Liver (tissue), 9 donors: ENCODE results near the gene SLC25A42. TPM values are rescaled to one million over a fixed set of nuclear protein-coding genes. Genes with fewer than 3 reads are reported as not detected.

Source experiments
- DNase-seq: peaks from one replicate; pipeline ENCODE4 v3.0.0-alpha.2; 2017; ENCODE audit warnings: low spot score
- H3K27ac ChIP-seq, 2 donors: one replicate each; pipeline ENCODE4 v1.7.0; 2013; ENCODE audit warnings: inconsistent platforms in 2 of 2, low read length in 2 of 2, control low read depth in 1 of 2, low read depth in 1 of 2, mild to moderate bottlenecking in 1 of 2
- H3K27me3 ChIP-seq, 4 donors: one replicate each; pipeline versions ENCODE4 v1.6.1 to v1.7.0; 2013; ENCODE audit warnings: low read length in 3 of 4, inconsistent platforms in 1 of 4, mild to moderate bottlenecking in 1 of 4, moderate library complexity in 1 of 4; ENCODE audit not compliant: control insufficient read depth in 4 of 4, insufficient read depth in 4 of 4
- H3K36me3 ChIP-seq, 4 donors: one replicate each; pipeline versions ENCODE4 v1.6.1 to v1.7.0; 2013; ENCODE audit warnings: low read length in 3 of 4, mild to moderate bottlenecking in 3 of 4, low read depth in 1 of 4, moderate library complexity in 1 of 4; ENCODE audit not compliant: control insufficient read depth in 4 of 4, insufficient read depth in 3 of 4
- H3K4me1 ChIP-seq, 4 donors: one replicate each; pipeline versions ENCODE4 v1.6.1 to v1.7.0; 2013; ENCODE audit warnings: low read length in 3 of 4, mild to moderate bottlenecking in 3 of 4, moderate library complexity in 1 of 4; ENCODE audit not compliant: control insufficient read depth in 4 of 4, insufficient read depth in 4 of 4
- H3K4me3 ChIP-seq, 3 donors: one replicate each; pipeline versions ENCODE4 v1.6.1 to v1.7.0; 2013; ENCODE audit warnings: low read length in 3 of 3, control low read depth in 1 of 3, low read depth in 1 of 3, mild to moderate bottlenecking in 1 of 3
- H3K9ac ChIP-seq, 2 donors: one replicate each; pipeline ENCODE4 v1.7.0; 2013; ENCODE audit warnings: low read length in 2 of 2, mild to moderate bottlenecking in 2 of 2, moderate library complexity in 2 of 2, control low read depth in 1 of 2, low read depth in 1 of 2
- H3K9me3 ChIP-seq, 4 donors: one replicate each; pipeline versions ENCODE4 v1.6.1 to v1.7.0; 2013; ENCODE audit warnings: low read length in 3 of 4; ENCODE audit not compliant: control insufficient read depth in 4 of 4
- ATF3 ChIP-seq: IDR thresholded peaks from 2 replicates; pipeline ENCODE4 v1.6.1; 2016; ENCODE audit warnings: antibody characterized with exemption
- CTCF ChIP-seq: fragments of 150-350 bp; IDR thresholded peaks from 2 replicates; pipeline ENCODE4 v1.5.1; 2017; ENCODE audit warnings: improper control_type of control experiment, low read depth, low read length; ENCODE audit not compliant: missing input control
- EGR1 ChIP-seq, 2 donors: IDR thresholded peaks; 2 replicates each; pipeline ENCODE4 v1.6.1; 2016 to 2018; ENCODE audit warnings: antibody characterized with exemption in 2 of 2, low read depth in 2 of 2
- FOXA1 ChIP-seq: IDR thresholded peaks from 2 replicates; pipeline ENCODE4 v1.6.1; 2016; ENCODE audit warnings: antibody characterized with exemption
- FOXA2 ChIP-seq: IDR thresholded peaks from 2 replicates; pipeline ENCODE4 v1.6.1; 2016; ENCODE audit warnings: antibody characterized with exemption
- GABPA ChIP-seq, 2 donors: IDR thresholded peaks in 1 of 2; conservative IDR thresholded peaks in 1 of 2; 2 replicates each; pipeline ENCODE4 v1.6.1; 2016; ENCODE audit warnings: antibody characterized with exemption in 2 of 2, mild to moderate bottlenecking in 1 of 2, moderate library complexity in 1 of 2
- HNF4A ChIP-seq, 2 donors: conservative IDR thresholded peaks; 2 replicates each; pipeline ENCODE4 v1.6.1; 2016; ENCODE audit warnings: antibody characterized with exemption in 2 of 2, mild to moderate bottlenecking in 2 of 2
- HNF4G ChIP-seq: IDR thresholded peaks from 2 replicates; pipeline ENCODE4 v1.6.1; 2016; ENCODE audit warnings: antibody characterized with exemption
- JUND ChIP-seq, 2 donors: IDR thresholded peaks; 2 replicates each; pipeline ENCODE4 v1.6.1; 2016; ENCODE audit warnings: antibody characterized with exemption in 2 of 2
- MAX ChIP-seq: IDR thresholded peaks from 2 replicates; pipeline ENCODE4 v1.6.1; 2016; ENCODE audit warnings: antibody characterized with exemption
- NR2F2 ChIP-seq: IDR thresholded peaks from 2 replicates; pipeline ENCODE4 v1.6.1; 2016; ENCODE audit warnings: antibody characterized with exemption
- RAD21 ChIP-seq, 2 donors: IDR thresholded peaks; 2 replicates each; pipeline ENCODE4 v1.6.1; 2016; ENCODE audit warnings: antibody characterized with exemption in 2 of 2, mild to moderate bottlenecking in 2 of 2
- REST ChIP-seq: IDR thresholded peaks from 2 replicates; pipeline ENCODE4 v1.6.1; 2016; ENCODE audit warnings: antibody characterized with exemption, mild to moderate bottlenecking
- RXRA ChIP-seq, 2 donors: IDR thresholded peaks; 2 replicates each; pipeline ENCODE4 v1.6.1; 2017 to 2018; ENCODE audit warnings: antibody characterized with exemption in 2 of 2, mild to moderate bottlenecking in 1 of 2
- SP1 ChIP-seq: IDR thresholded peaks from 2 replicates; pipeline ENCODE4 v1.6.1; 2018; ENCODE audit warnings: antibody characterized with exemption, mild to moderate bottlenecking
- TAF1 ChIP-seq: conservative IDR thresholded peaks from 2 replicates; pipeline ENCODE4 v1.6.1; 2016; ENCODE audit warnings: antibody characterized with exemption, mild to moderate bottlenecking
- YY1 ChIP-seq: IDR thresholded peaks from 2 replicates; pipeline ENCODE4 v1.6.1; 2016; ENCODE audit warnings: antibody characterized with exemption, mild to moderate bottlenecking
- ZBTB33 ChIP-seq: IDR thresholded peaks from 2 replicates; pipeline ENCODE4 v1.6.1; 2016; ENCODE audit warnings: antibody characterized with exemption
- WGBS: extraction: QIAGEN DNeasy Blood & Tissue Kit; methylation state at CpG from one replicate; pipeline ENCODE4 v1.1.7; 2013; 5-methylcytosine and 5-hydroxymethylcytosine counted together
- polyA plus RNA-seq, 2 donors: library from polyadenylated mRNA; stranded (reverse) in 1 of 2; unstranded in 1 of 2; fragments of 200-250 nt in 1 of 2; fragments of >200 nt in 1 of 2; fragmentation: Nextera tagmentation in 1 of 2; extraction: Ambion mirVana in 1 of 2; gene quantifications; one replicate each; pipeline versions ENCODE4 v1.2.1 to v1.2.3, GENCODE V29; 2013 to 2015
- total RNA-seq, 2 donors: library from RNA; depleted of rRNA; stranded (reverse); fragments of >200 nt; gene quantifications; one replicate each; pipeline ENCODE4 v1.2.3, GENCODE V29; 2014
- donor health status: healthy.
- donor health status: healthy.
- donor health status: healthy.
- donor health status: healthy.
- donor health status: healthy.

SLC25A42 gene
- total and polyA plus RNA-seq, 4 donors, result 24.7 to 89.6 (median 60.2) TPM

GRCh38 chr19:19131989-19132388 lies 68.2 kb downstream of the SLC25A42 start:
- Histone ChIP-seq H3K9ac (no peak overlapping the region), H3K27me3 (no peaks in the 10 kb centered on the region), H3K36me3 (no peaks in the 10 kb centered on the region), H3K27ac (no peak overlapping the region), H3K9me3 (peaks cover 0 to 6% (median 0%) of the 10 kb centered on the region in 4 donors), H3K4me1 (peaks cover 0 to 6% (median 5%) of the 10 kb centered on the region in 4 donors), H3K4me3 (no peak overlapping the region)
- TF ChIP-seq RXRA (IDR thresholded peaks at IDR 0.05) (no peak), NR2F2 (no peak), HNF4G (no peak), JUND (IDR thresholded peaks at IDR 0.05) (no peak), TAF1 (no peak), FOXA1 (no peak), EGR1 (IDR thresholded peaks at IDR 0.05; ENCODE audit: low read depth in 2 of 2) (no peak), ZBTB33 (no peak), CTCF (no peak), YY1 (no peak)
- 65% methylated on average over 3 of the region's 3 CpGs for WGBS
- DNase-seq, result no peak

GRCh38 chr19:19132912-19133311 lies 69.1 kb downstream of the SLC25A42 start:
- H3K9me3 ChIP-seq, result peaks cover 0 to 6% (median 0%) of the 10 kb centered on the region in 4 donors
- no peak overlapping the region for H3K4me3 ChIP-seq
- DNase-seq, result no peak
- WGBS, result 97% methylated on average over 12 of the region's 12 CpGs
- H3K27me3 ChIP-seq, result no peaks in the 10 kb centered on the region
- TF ChIP-seq RXRA (IDR thresholded peaks at IDR 0.05), result no peak
- TF ChIP-seq ATF3, result no peak
- no peak for TF ChIP-seq EGR1 (IDR thresholded peaks at IDR 0.05; ENCODE audit: low read depth in 2 of 2)
- no peak for TF ChIP-seq CTCF
- no peak for TF ChIP-seq YY1
- TF ChIP-seq MAX, result no peak
- TF ChIP-seq TAF1, result no peak
- TF ChIP-seq JUND (IDR thresholded peaks at IDR 0.05), result no peak
- no peak for TF ChIP-seq NR2F2
- no peak for TF ChIP-seq ZBTB33
- TF ChIP-seq FOXA2, result no peak
- no peak for TF ChIP-seq HNF4A (conservative IDR thresholded peaks at IDR 0.05)
- TF ChIP-seq RAD21 (IDR thresholded peaks at IDR 0.05), result no peak
- TF ChIP-seq HNF4G, result no peak
- TF ChIP-seq FOXA1, result no peak
- TF ChIP-seq SP1, result no peak
- TF ChIP-seq REST, result no peak
- TF ChIP-seq GABPA (IDR thresholded peaks at IDR 0.05 in 1 of 2, conservative IDR thresholded peaks at IDR 0.05 in 1 of 2), result no peak
- no peaks in the 10 kb centered on the region for H3K36me3 ChIP-seq
- H3K9ac ChIP-seq, result no peak overlapping the region
- H3K4me1 ChIP-seq, result peaks cover 0 to 15% (median 10%) of the 10 kb centered on the region in 4 donors
- no peak overlapping the region for H3K27ac ChIP-seq
